Right lobe of liver (tissue), 4 donors: ENCODE measurements around the gene C11orf21.

Experiments
- POLR2A ChIP-seq: fragments of 450-650 bp; IDR thresholded peaks from one replicate; pipeline ENCODE4 v1.6.1; 2017; ENCODE audit warnings: antibody characterized with exemption, mild to moderate bottlenecking
- TF ChIP-seq, protein P1 (sequence below), 4 donors: fragments of 200-600 bp in 3 of 4; fragments of 450-650 bp in 1 of 4; IDR thresholded peaks; one replicate each; pipeline versions ENCODE4 v1.5.1 to v1.8.0; 2016 to 2022; ENCODE audit warnings: antibody characterized with exemption in 4 of 4, mild to moderate bottlenecking in 2 of 4
- donor health status: DM: no; HTN: no; CAD: no.
- donor health status: DM: no; HTN: no; CAD: no.
- donor health status: DM: no; HTN: yes; CAD: no.

DNA sequence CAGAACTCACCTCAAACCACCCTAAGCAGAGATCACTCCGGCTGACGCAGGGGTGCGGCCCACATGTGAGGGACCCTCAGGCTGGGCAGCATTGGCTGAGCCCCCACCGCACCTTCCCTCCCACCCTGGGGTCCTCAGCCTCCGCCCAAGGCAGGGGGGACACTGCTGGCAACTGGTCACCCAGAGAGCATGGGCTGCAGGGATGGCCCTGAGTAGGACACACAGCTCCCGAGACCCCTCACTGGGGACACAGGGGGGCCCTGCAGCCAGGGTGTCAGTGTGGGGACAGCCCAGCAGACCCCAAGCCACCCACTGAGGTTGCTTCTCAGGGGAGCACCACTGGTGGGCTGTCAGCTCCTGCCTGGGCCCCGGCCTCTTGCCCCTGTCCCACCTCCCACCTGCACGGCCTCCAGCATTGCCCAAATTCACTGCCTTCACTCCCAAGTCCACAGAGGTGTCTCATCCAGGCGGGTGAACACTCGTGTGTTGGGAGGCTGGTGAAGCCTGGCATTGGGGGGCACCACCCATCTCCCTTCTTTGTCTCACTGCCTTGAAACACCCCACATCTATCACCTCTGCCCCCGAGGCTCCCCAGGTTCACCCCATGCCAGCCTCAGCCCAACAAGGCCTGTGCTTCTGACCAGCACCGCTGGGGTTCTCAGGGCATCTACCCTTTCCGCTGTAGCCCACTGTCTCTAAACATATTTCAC is 4.7 kb downstream of the C11orf21 start:
- TF ChIP-seq, protein P1, sequence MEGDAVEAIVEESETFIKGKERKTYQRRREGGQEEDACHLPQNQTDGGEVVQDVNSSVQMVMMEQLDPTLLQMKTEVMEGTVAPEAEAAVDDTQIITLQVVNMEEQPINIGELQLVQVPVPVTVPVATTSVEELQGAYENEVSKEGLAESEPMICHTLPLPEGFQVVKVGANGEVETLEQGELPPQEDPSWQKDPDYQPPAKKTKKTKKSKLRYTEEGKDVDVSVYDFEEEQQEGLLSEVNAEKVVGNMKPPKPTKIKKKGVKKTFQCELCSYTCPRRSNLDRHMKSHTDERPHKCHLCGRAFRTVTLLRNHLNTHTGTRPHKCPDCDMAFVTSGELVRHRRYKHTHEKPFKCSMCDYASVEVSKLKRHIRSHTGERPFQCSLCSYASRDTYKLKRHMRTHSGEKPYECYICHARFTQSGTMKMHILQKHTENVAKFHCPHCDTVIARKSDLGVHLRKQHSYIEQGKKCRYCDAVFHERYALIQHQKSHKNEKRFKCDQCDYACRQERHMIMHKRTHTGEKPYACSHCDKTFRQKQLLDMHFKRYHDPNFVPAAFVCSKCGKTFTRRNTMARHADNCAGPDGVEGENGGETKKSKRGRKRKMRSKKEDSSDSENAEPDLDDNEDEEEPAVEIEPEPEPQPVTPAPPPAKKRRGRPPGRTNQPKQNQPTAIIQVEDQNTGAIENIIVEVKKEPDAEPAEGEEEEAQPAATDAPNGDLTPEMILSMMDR (IDR thresholded peaks at IDR 0.05): no peak
- no peak for TF ChIP-seq POLR2A
